NCI-H345 treated with DMSO at 0.1 percent for 48 hours (cell line): ENCODE measurements around the gene FADS1.

Source experiments
- DNase-seq: peaks from one replicate; lab custom pipeline; 2025; ENCODE audit not compliant: unreplicated experiment; lab: John Stamatoyannopoulos, UW

Gene FADS1

DNA sequence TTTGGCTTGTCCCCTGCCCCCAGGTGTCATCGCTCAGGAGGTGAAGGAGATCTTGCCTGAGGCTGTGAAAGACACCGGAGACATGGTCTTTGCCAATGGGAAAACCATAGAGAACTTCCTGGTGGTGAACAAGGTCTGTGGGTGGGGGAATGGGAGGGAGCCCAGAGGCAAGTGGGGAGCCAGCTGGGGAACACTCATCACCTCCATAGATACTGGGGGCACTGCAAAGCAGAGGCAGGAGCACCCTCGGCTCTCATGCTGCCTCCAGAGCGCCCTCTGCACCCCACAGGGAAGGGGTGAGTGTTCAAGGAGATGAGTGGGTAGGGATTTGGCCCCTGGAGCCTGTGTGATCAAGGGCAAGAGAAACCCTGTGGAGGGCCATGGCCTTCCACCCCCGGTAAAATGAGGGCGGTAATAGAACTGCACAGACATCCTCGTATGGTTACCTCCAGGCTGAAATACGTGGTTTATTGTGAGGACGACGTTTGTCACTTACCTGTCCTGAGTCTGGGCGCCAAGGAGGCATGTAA is 38.4 kb downstream of the FADS1 start:
- DNase-seq, result no peak

DNA sequence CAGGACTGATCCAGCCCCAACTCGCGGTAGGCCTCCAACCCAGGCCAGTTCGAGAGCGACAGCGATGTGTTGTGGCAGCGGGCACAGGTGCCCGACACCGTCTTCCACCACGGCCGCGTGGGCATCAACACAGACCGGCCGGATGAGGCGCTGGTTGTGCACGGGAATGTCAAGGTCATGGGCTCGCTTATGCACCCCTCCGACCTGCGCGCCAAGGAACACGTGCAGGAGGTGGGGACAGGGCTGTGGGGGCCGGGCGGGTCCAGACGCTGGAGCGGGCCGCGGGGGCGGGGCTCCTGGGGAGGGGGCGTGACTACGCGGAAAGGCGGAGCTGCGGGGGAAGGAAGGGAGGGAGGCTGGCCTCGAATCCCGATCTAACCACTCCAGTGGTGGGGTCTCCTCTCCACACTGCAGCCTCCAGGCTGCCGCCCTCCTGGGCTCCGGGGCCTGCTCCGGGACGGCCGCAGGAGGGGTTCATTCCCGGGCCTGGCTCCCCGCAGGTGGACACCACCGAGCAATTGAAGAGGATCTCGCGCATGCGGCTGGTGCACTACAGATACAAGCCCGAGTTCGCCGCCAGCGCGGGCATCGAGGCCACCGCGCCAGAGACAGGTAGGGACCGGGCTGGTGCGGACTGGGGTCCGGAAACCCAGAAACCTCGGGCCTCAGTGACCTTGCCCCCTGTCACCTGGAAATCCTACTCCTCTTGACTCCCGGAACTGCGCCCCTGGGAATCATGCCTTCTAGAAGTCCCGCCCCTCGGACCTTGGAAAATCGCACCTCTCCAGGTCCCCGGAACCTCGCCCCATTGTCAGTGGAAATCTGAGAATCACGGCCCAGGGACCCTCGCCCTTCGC is 39.3 kb downstream of the FADS1 start:
- DNase-seq, result no peak

DNA sequence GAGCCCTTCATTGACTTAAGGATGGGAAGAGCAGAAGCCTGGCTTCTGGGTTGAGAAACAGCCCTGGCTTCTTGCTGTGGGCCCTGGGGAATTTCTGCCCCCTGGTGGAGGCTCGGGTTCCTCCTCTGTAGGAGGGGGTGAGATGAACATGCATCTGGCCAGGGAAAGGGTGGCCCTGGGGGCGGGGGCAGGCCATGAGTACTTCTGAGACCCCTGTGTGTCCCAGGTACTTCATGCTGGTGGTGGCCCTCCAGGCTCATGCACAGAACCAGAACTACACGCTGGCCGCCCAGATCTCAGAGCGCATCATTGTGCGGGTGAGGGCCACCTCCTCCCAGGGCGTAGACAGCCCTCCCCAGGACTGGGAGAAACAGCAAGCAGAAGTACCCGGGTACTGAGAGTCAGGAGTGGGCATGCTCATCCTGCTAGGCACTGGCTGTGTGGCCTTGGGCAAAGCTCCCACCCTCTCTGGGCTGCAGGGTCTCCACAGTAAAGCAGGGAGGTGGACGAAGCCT is 40.2 kb downstream of the FADS1 start:
- DNase-seq, result no peak

DNA sequence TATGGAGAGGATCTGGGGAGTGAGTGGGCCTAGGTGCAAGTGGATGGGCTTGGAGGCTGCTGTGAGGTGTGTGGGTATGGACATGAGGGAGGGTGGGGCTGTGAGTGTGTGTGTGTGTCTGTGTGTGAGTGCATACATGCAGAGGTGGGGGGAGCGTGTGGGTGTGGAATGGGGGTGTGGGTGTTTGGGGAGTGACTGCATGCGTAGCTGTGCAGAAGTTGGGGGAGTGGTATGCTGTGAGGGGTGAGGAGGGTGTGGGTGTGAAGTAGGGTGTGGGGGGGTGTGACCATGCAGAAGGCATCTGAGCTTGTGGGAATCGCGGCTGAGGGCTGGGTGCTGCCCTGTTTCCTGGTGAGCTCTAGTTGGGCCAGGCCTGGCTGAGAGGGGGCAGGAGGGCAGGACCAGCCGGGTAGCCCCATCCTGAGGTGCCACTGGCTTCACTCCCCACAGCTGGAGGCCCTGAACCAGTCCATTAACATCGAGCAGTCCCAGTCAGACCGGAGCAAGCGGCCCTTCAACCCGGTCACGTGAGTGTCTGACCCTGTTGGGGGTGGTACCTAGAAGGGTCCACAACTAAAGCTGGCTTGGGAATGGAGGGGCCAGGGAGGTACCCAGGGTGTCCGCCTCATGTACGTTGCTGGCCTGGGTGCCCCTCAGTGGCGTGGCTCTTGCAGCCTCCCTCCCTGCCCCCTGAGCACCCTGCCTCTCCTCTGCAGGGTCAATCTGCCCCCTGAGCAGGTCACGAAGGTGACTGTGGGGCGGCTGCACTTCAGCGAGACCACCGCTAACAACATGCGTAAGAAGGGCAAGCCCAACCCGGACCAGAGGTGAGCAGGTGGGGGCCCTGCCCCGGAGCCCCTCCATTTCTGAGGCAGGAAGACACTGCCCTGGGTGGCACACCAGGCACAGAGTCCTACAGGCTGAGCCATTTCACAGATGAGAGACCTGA is 40.9 kb downstream of the FADS1 start:
- no peak for DNase-seq

DNA sequence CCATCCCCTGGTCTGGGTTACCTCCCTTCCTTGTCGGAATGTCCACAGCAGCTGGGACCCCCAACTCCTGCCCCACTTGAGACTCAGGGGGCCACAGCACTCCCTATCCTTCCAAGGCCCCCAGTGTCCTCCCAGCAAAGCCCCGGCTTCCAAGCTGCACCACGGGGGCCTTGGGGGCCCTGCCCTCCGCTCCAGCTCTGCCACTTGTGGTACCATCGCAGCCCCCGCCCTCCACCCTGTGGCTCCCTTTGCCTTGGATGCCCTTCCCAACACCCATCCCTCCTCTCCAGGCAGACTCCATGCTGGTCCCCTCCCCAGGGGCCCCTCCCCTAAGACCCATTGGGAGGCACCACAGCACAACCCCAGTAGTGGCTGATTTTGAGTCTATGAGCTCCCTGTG is 41.7 kb downstream of the FADS1 start:
- no peak for DNase-seq

DNA sequence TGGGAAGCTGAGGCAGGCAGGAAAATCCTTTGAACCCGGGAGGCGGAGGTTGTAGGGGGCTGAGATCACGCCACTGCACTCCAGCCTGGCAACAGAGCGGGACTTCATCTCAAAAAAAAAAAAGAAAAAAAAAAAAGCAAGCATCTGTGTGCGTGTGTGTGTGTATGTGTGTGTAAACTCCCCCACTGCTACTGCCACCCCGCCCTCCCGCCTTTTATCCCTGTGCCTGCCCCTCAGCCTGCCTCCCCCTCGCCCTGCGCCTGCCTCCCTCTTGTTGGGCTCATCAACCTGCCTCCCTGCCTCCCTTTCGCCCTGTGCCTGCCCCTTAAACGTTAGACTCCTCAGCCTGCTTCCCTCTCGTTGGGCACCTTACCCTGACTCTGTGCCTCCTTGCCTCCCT is 42.4 kb downstream of the FADS1 start:
- DNase-seq, result no peak

DNA sequence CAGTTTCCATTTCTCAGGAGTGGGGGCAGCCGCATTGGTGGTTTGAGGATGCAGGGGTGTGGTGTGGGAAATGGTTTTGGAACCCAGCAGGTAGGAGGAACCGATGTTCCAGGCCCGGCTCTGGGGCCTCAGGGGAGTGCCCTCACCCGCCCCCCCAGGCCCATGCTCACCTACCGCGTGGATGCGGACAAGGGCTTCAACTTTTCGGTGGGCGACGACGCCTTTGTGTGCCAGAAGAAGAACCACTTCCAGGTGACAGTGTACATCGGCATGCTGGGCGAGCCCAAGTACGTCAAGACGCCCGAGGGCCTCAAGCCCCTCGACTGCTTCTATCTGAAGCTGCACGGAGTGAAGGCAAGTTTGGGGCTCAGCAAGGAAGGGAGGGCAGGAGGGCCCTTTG is 43.0 kb downstream of the FADS1 start:
- DNase-seq, result no peak

DNA sequence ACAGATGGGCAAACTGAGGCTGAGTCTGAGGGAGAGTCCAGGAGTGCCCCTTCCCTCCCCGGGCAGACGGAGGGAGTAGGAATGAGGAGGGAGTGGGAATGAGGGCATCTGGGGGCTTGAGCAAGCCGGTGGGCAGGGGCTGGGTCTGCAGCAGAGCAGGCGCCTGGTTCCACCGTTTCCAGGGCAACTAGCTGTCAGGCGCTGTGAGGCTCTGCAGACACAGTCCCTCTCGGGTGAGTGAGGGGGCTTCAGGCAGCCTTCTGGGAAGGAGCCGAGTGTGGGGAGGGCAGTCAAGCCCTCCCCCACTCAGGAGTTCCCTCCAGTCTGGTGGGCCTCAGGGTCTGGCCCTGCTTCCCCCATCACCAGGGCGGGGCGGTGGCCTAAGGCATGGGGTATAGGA is 43.4 kb downstream of the FADS1 start:
- DNase-seq, result no peak

DNA sequence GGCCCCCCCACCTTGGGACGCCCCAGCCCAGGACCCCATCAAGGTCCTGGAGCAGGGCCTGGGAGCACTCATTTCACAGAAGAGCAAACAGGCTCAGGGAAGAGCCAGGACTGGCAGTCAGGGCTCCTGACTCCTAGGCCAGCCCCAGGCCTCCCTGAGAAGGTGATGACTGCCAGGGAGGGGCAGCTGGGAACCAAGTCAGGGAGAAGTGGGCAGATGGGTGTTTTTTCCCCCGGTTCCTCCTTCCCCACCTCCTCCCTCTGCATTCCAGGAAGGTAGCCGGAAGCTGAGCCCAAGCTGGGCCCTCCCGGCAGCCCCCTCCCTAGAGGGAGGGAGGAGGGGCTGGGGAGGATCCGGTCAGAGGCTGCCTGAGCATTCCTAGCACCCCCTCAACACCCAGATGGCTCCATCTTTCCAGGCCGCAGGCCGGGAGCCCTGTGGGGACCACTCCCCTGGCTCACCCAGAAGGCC is 44.8 kb downstream of the FADS1 start:
- DNase-seq, result no peak

DNA sequence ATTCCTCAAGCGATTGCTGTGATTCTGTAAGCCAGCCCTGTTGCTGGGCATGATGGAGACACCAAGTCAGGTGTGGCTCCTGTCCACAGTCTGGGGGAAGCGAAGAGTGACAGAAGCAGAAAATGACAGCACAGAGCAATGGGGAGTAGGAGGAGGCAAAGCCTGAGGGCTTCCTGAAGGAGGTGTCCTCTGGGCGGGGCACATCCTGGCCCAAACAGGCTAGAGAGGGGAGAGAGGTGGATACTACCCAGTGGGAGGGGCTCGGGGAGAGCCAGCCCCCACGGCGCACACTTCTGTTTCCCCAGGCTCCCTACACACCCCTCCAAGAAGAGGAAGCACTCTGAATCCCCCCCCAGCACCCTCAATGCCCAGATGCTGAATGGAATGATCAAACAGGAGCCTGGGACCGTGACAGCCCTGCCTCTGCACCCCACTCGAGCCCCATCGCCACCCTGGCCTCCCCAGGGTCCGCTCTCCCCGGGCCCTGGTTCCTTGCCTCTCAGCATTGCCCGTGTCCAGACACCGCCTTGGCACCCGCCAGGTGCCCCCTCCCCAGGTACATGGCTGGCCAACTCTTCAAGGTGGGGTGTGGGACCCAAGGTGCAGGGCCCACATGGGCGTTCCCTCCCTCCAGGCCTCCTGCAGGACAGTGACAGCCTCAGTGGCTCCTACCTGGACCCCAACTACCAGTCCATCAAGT is 45.5 kb downstream of the FADS1 start:
- DNase-seq, result no peak

DNA sequence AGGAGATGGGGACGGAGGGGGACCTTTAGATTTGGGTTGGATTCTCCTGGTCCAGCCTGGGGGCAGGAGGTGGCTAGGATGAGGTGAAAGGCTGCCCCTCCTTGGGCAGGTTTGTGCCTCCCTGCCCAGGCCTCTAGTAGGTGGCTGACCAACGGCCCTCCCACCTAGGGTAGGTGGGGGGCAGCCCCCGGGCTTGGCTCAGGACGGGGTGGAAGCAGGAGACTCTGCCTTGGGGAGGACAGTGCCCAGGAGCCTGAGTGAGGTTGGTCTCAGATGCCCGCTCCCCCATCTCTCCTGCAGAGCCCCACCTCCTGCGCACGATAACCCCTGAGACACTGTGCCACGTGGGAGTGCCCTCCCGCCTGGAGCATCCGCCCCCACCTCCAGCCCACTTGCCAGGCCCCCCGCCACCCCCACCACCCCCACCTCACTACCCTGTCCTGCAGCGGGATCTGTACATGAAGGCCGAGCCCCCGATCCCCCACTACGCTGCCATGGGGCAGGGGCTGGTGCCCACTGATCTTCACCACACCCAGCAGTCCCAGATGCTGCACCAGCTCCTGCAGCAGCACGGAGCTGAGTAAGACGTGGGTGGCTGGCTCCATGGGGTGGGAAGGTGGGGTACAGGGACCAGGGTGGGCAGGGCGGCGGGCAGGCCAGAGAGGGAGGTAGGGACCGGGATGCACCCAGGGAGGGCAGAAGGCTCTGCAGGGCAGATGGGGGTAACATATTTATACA is 46.7 kb downstream of the FADS1 start:
- DNase-seq, result no peak

DNA sequence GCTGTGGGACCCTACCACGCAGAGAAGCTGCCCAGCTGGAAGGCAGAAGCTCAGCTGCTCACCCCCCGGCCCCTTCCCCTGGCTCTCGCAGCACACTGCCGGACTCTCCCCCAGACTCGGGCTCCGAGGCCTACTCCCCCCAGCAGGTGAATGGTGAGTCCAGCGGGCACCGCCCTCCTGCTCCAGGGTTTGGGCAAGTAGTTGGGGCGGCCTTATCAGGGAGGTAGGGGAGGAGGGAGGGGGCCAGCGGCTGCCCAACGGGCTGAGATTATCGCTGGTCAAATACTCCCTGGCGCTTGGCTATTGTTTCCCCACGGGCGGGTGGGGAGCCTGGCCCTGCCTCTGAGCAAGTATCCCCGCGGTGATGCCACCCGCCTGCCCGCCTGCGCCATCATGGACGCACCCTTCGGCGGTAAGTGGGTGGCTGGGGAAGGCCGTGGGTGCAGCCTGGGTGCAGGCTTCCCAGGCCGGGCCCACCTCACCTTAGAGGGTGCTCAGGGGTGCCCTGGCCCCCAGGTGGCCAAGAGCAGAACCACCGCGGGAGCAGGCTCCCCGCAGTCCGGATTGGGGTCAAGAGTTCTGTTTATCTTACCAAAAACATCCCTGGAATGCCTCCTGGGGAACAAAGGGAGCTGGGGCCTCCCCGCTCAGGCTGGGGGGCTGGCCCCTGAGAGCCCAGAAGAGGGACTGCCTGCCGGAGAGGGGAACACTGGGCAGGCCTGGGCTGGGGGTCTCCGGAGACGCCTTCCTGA is 47.5 kb downstream of the FADS1 start:
- DNase-seq, result no peak

DNA sequence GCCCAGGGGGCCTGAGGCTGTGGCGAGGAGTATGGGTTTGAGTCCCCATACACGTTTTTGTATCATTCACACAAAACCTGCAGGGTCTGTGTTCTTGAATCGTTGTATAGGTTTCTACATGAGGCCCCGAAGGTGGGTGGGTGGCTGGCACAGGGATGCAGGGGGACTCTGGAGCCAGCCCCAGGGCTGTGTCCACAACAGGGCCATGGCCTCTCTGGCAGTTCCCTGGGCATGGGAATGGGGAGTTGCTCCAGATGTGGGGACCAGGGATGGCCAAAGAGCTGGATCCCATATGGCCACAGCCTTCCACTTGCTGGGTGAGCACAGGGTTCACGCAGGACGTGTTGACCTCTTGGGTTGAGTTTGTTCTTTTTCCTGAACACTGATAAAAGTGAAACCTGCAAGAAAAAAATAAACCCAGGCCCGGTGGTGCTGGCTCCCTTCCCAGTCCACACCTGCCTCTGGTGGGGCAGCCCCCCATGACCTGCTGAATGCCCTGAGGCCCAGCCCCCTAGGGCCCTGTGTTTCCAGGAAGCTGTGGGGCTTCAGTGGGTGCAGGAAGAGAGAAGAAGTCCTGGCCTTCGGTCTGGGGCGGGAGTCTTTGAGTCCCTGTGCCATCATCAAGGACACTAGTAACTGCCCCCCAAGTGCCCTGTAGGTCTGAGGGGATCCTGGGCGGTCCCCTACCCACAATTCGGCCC is 48.3 kb downstream of the FADS1 start:
- DNase-seq, result no peak

DNA sequence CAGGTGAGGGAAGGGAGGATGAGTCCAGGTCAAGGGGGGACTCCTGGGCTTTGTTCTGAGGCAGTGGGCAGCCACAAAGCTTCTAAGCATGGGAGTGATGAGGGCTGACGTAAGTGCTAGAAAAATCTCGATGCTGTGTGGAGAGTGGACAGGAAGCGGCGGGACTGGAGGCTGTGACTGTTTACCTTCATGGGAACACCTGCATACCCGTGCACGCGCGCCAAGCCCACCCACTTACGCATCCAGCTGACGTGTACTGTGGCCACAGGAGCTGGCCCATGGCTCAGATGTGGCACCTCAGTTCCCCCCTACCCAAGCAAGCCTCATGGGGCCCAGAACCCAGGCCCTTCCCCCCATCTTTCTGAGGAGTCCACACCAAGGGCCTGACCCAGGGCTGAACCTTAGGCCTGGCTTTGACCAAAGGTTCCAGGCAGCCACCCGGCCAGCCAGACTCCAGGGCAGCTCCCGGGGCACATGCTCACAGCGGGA is 50.4 kb downstream of the FADS1 start:
- no peak for DNase-seq

DNA sequence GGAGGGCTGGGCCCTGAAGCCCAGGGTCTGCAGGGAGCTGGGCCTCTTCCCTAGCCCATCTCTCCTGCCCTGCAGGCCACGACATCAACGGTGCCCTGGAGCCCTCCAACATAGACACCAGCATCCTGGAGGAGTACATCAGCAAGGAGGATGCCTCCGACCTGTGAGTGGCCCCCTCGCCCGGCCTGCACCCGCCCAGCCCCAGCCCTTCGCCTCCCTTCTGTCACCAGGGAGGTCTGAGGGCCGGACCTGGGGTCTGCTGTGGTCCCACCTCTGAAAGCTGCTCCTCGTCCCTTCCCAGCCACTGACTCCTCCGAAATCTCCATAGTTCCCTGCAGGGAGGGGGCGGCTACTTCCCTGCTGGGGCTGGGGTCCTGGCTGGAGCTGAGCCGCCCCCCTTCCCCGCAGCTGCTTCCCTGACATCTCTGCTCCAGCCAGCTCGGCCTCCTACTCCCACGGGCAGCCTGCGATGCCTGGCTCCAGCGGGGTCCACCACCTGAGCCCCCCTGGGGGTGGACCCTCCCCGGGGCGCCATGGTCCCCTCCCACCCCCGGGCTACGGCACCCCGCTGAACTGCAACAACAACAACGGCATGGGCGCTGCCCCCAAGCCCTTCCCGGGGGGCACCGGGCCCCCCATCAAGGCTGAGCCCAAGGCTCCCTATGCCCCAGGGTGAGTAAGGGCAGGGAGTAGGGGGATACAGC is 51.1 kb downstream of the FADS1 start:
- DNase-seq, result no peak

DNA sequence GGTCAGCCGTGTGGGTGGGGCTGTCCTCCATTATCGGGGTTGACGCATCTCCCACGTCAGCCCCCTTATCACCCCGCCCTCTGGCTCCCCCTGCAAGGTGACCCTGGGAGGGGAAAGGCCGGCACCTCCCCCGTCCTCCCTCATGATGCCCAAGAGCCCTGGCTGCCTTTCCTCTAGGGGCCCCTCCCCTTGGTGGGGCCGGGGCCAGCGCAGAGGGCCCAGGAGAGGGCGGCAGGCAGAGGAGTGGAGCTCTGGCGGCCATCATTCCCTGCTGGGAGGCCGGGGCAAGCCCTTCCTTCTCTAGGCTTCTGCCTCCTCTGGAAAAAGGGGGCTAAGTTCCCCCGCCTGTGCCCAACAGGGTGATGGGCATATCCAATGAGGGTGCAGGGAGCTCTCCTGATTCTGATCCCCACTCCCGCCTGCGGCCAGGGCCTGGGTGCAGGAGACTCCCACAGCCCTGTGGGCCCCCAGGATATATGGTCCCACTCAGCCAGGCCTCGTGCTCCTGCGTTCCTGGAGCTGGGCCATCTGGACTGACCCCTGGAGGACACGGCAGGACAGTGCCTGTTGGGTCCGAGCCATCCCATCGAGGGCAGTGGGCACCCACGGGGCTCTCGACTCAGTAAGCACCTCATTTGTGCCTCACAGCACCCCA is 52.1 kb downstream of the FADS1 start:
- DNase-seq, result no peak

DNA sequence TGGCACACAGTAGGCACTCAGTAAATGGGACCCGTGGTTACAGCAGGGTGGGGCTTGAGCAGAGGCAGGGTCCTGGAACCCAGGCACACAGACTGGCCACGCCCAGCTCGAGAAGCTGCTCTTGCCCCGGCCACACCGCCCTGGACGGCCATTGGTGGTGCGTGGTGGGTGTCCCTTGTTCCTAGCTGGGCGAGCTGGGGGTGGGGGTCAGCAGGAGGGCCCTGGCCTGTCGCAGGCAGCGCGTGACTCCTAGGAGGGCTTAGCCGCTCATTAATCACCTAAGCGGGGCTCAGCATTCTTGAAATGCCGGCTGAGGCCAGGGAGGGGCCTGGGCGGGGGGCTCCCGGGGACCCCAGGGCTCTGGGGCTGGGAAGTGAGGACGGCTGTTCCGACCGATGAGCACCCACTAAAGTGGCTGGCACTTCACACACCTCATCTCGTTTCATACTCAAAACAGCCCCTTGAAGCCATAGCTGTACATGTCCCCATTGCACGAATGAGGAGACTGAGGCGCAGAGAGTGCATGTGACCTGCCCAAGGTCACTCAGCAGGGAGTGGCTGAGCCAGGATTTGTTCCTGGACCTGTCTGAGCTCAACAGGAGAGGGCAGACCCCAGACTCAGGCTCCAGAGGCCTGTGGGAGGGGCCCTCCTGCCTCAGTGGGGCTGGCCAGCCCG is 52.7 kb downstream of the FADS1 start:
- DNase-seq, result no peak
